HG03460 (cell line): ENCODE measurements around the gene CAMK1G.
A peak's percentile ranks its signal among the peaks of the same experiment; 100 is the strongest.

Source experiments
- ATAC-seq: cut with Tn5 transposase; IDR thresholded peaks from one replicate; pipeline ENCODE4 v1.9.1; 2021; ENCODE audit not compliant: unreplicated experiment

The CAMK1G gene

GRCh38 chr1:209618291-209618690 lies 34.8 kb downstream of the CAMK1G start:
- ATAC-seq, result no peak

- ATAC-seq, result no peak
Measured at GRCh38 chr1:209618756-209619420, 35.4 kb downstream of the CAMK1G start.

- no peak for ATAC-seq
Measured at GRCh38 chr1:209619696-209620486, 36.4 kb downstream of the CAMK1G start.

- no peak for ATAC-seq
Measured at GRCh38 chr1:209620487-209620884, 37.0 kb downstream of the CAMK1G start.

GRCh38 chr1:209621286-209621685 lies 37.8 kb downstream of the CAMK1G start:
- no peak for ATAC-seq

- no peak for ATAC-seq
Measured at GRCh38 chr1:209621741-209622655, 38.5 kb downstream of the CAMK1G start.

- ATAC-seq, result no peak
Measured at GRCh38 chr1:209622841-209623829, 39.6 kb downstream of the CAMK1G start.

- no peak for ATAC-seq
Measured at GRCh38 chr1:209624558-209625549, 41.3 kb downstream of the CAMK1G start.

- ATAC-seq, result no peak
Measured at GRCh38 chr1:209625791-209626285, 42.3 kb downstream of the CAMK1G start.

- ATAC-seq, result no peak
Measured at GRCh38 chr1:209626346-209627026, 43.0 kb downstream of the CAMK1G start.

GRCh38 chr1:209627027-209627731 lies 43.7 kb downstream of the CAMK1G start:
- ATAC-seq, result peak; percentile 12

- peak; percentile 88 for ATAC-seq
Measured at GRCh38 chr1:209627732-209628196, 44.2 kb downstream of the CAMK1G start.

- ATAC-seq, result no peak
Measured at GRCh38 chr1:209628618-209629299, 45.2 kb downstream of the CAMK1G start.

- ATAC-seq, result no peak
Measured at GRCh38 chr1:209629621-209630382, 46.3 kb downstream of the CAMK1G start.

GRCh38 chr1:209630383-209631225 lies 47.1 kb downstream of the CAMK1G start:
- no peak for ATAC-seq
